ENCODE data around the gene ATP5IF1. TPM values are rescaled to one million over a fixed set of nuclear protein-coding genes. Genes with fewer than 3 reads are reported as not detected.

The ATP5IF1 gene
- total RNA-seq, 1 donor from 2014 or later, result 130 TPM

DNA sequence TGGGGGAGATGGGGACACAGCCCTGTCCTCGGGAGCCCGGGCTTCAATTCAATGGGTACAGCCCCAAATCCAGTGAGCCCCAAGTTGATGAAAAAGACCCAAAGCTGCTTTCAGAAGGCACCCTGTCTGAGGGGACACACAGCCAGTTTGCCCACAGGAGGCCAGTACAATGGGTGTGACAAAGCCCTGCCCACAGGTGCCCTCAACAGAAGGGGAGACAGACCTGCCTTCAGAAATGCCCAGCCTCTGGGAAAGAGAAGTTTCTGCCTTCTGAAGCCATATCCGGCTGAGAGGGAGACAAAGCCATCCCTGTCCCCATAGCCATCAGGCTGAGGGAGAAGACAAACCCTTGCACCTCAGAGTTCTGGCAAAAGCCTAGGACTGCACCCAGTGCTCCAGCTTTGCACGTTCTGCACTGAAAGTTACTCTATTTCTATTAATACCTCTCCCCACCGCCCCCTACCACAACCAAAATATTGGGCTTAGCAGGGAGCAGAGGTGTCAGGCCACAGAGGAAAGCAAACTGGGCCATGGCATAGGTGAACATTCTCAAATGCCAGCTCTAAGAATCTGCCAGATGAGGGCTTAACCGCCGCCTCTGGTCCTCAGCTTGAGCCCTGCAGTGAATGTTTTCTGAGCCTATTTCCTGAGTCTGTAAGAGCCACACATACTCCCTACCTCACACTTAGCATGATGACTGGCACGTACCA is 41.4 kb upstream of the ATP5IF1 start:
- Mint-ChIP-seq H3K4me3 (ENCODE audit: low read depth) (no peak overlapping the region), H3K4me1 (ENCODE audit: low read depth) (no peaks in the 10 kb centered on the region), H3K27ac (no peak overlapping the region), H3K27me3 (no peaks in the 10 kb centered on the region), H3K9me3 (ENCODE audit: low read depth) (no peaks in the 10 kb centered on the region), H3K36me3 (ENCODE audit: insufficient read depth) (peaks cover 11% of the 10 kb centered on the region)
- TF ChIP-seq, protein P1, sequence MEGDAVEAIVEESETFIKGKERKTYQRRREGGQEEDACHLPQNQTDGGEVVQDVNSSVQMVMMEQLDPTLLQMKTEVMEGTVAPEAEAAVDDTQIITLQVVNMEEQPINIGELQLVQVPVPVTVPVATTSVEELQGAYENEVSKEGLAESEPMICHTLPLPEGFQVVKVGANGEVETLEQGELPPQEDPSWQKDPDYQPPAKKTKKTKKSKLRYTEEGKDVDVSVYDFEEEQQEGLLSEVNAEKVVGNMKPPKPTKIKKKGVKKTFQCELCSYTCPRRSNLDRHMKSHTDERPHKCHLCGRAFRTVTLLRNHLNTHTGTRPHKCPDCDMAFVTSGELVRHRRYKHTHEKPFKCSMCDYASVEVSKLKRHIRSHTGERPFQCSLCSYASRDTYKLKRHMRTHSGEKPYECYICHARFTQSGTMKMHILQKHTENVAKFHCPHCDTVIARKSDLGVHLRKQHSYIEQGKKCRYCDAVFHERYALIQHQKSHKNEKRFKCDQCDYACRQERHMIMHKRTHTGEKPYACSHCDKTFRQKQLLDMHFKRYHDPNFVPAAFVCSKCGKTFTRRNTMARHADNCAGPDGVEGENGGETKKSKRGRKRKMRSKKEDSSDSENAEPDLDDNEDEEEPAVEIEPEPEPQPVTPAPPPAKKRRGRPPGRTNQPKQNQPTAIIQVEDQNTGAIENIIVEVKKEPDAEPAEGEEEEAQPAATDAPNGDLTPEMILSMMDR (IDR thresholded peaks at IDR 0.05; ENCODE audit: unreplicated experiment), result no peak
- DNase-seq (ENCODE audit: low spot score, unreplicated experiment), result no peak

- DNase-seq (ENCODE audit: low spot score, unreplicated experiment), result no peak
- no peak overlapping the region for H3K4me3 Mint-ChIP-seq (ENCODE audit: low read depth)
- peaks cover 15% of the 10 kb centered on the region for H3K36me3 Mint-ChIP-seq (ENCODE audit: insufficient read depth)
- H3K9me3 Mint-ChIP-seq (ENCODE audit: low read depth), result no peaks in the 10 kb centered on the region
- no peaks in the 10 kb centered on the region for H3K4me1 Mint-ChIP-seq (ENCODE audit: low read depth)
- H3K27me3 Mint-ChIP-seq, result no peaks in the 10 kb centered on the region
- H3K27ac Mint-ChIP-seq, result no peak overlapping the region
- TF ChIP-seq, protein P1 (IDR thresholded peaks at IDR 0.05; ENCODE audit: unreplicated experiment), result no peak
Observed at GRCh38 chr1:28195780-28196179, 40.1 kb upstream of the ATP5IF1 start.

- DNase-seq (ENCODE audit: low spot score, unreplicated experiment), result no peak
- TF ChIP-seq, protein P1 (IDR thresholded peaks at IDR 0.05; ENCODE audit: unreplicated experiment), result no peak
- Mint-ChIP-seq H3K36me3 (ENCODE audit: insufficient read depth) (peaks cover 19% of the 10 kb centered on the region), H3K4me3 (ENCODE audit: low read depth) (no peak overlapping the region), H3K4me1 (ENCODE audit: low read depth) (no peaks in the 10 kb centered on the region), H3K27ac (no peak overlapping the region), H3K9me3 (ENCODE audit: low read depth) (no peaks in the 10 kb centered on the region), H3K27me3 (no peaks in the 10 kb centered on the region)
Observed at GRCh38 chr1:28196330-28196729, 39.6 kb upstream of the ATP5IF1 start.

DNA sequence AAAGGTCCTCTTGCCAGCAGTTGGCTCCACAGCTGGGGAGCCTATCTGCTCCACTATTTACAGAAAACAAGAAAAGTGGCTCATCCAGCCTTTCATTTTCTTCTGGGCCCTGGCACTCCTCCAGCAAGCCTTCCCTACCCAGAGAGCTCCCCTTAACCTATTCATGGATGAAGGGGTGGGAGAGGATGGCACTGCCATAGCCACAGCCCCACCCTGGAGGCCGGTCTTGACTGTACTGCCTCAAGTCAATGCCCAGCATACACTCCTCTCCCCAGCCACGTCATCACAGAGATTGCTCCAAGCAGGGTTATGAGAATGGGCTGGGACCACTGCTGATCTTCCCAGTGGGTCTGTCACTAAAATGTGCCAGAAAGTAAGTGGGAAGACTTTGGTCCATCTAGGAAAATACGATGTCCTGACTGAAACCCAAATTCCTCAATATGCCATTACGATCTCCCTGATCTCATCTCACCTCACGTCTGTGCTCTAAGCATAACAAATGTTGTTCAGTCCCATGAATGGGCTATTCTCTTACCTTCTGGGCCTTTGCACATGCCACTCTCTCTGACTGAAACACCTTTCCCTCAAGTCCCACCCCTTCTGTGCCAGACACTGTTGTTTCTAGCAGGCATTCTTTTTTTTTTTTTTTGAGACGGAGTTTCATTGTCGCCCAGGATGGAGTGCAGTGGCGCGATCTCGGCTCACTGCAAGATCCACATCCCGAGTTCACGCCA is 38.1 kb upstream of the ATP5IF1 start:
- Mint-ChIP-seq H3K9me3 (ENCODE audit: low read depth) (no peaks in the 10 kb centered on the region), H3K27me3 (no peaks in the 10 kb centered on the region), H3K27ac (no peak overlapping the region), H3K4me3 (ENCODE audit: low read depth) (no peak overlapping the region), H3K4me1 (ENCODE audit: low read depth) (no peaks in the 10 kb centered on the region), H3K36me3 (ENCODE audit: insufficient read depth) (peaks cover 19% of the 10 kb centered on the region)
- TF ChIP-seq, protein P1 (IDR thresholded peaks at IDR 0.05; ENCODE audit: unreplicated experiment), result no peak
- DNase-seq (ENCODE audit: low spot score, unreplicated experiment), result no peak

- H3K4me3 Mint-ChIP-seq (ENCODE audit: low read depth), result no peak overlapping the region
- peaks cover 24% of the 10 kb centered on the region for H3K36me3 Mint-ChIP-seq (ENCODE audit: insufficient read depth)
- no peaks in the 10 kb centered on the region for H3K27me3 Mint-ChIP-seq
- peak overlapping the region; percentile 15 for H3K27ac Mint-ChIP-seq
- no peaks in the 10 kb centered on the region for H3K9me3 Mint-ChIP-seq (ENCODE audit: low read depth)
- H3K4me1 Mint-ChIP-seq (ENCODE audit: low read depth), result no peaks in the 10 kb centered on the region
- DNase-seq (ENCODE audit: low spot score, unreplicated experiment), result no peak
- TF ChIP-seq, protein P1 (IDR thresholded peaks at IDR 0.05; ENCODE audit: unreplicated experiment), result no peak
Observed at GRCh38 chr1:28199328-28200233, 36.3 kb upstream of the ATP5IF1 start.

Measured in progenitor cell of endocrine pancreas (in vitro differentiated cells).